HUES64 (cell line): ENCODE results near the gene UBE2H.
"Not testable (repeated sequence)": the region's sequence is repeated elsewhere in the genome, so short reads cannot be mapped to it uniquely, and the experiment has no call there.

Experiments
- H3K27ac ChIP-seq: 2 replicates; pipeline ENCODE4 v1.7.0; 2013; ENCODE audit warnings: low read depth, low read length, inconsistent platforms
- H3K27me3 ChIP-seq: 2 replicates; pipeline ENCODE4 v1.6.1; 2013; ENCODE audit warnings: mild to moderate bottlenecking, low read length; ENCODE audit not compliant: insufficient read depth
- H3K36me3 ChIP-seq: 2 replicates; pipeline ENCODE4 v1.6.1; 2013; ENCODE audit warnings: mild to moderate bottlenecking, low read length; ENCODE audit not compliant: insufficient read depth
- H3K4me1 ChIP-seq: 2 replicates; pipeline ENCODE4 v1.6.1; 2013; ENCODE audit warnings: mild to moderate bottlenecking, low read length, moderate library complexity; ENCODE audit not compliant: insufficient read depth
- H3K4me3 ChIP-seq: 2 replicates; pipeline ENCODE4 v1.5.1; 2013; ENCODE audit warnings: mild to moderate bottlenecking, low read length, moderate library complexity
- H3K9ac ChIP-seq: 2 replicates; pipeline ENCODE4 v1.6.1; 2013; ENCODE audit warnings: mild to moderate bottlenecking, low read depth, low read length
- H3K9me3 ChIP-seq: 2 replicates; pipeline ENCODE4 v1.6.1; 2013; ENCODE audit warnings: low read depth, low read length; ENCODE audit not compliant: insufficient read depth
- WGBS: fragments of 150-250, 120-280 bp; methylation state at CpG from one replicate; pipeline ENCODE4 v1.1.7; 2013; ENCODE audit warnings: missing lambda C conversion rate; 5-methylcytosine and 5-hydroxymethylcytosine counted together

UBE2H gene

GRCh38 chr7:129907122-129907736, 45.5 kb downstream of the UBE2H start:
- no peaks in the 10 kb centered on the region for H3K27me3 ChIP-seq
- no peak overlapping the region for H3K4me3 ChIP-seq
- 91% methylated on average over 10 of the region's 11 CpGs for WGBS
- H3K9ac ChIP-seq = no peak overlapping the region
- H3K4me1 ChIP-seq = peaks cover 16% of the 10 kb centered on the region
- H3K36me3 ChIP-seq = peaks cover 8% of the 10 kb centered on the region; the same call in 1 of the 2 replicates
- no peaks in the 10 kb centered on the region for H3K9me3 ChIP-seq
- H3K27ac ChIP-seq = no peak overlapping the region

- H3K36me3 ChIP-seq = peaks cover 8% of the 10 kb centered on the region; the same call in 1 of the 2 replicates
- no peak overlapping the region for H3K9ac ChIP-seq
- WGBS = 94% methylated on average over 5 of the region's 5 CpGs
- no peaks in the 10 kb centered on the region for H3K9me3 ChIP-seq
- H3K4me3 ChIP-seq = no peak overlapping the region
- no peaks in the 10 kb centered on the region for H3K27me3 ChIP-seq
- peaks cover 16% of the 10 kb centered on the region for H3K4me1 ChIP-seq
- no peak overlapping the region for H3K27ac ChIP-seq
Measured at GRCh38 chr7:129906700-129907099, 46.1 kb downstream of the UBE2H start.

GRCh38 chr7:129903935-129904334, 48.8 kb downstream of the UBE2H start:
- H3K27ac ChIP-seq = no peak overlapping the region
- H3K27me3 ChIP-seq = no peaks in the 10 kb centered on the region
- H3K4me1 ChIP-seq = peaks cover 12% of the 10 kb centered on the region
- H3K9ac ChIP-seq = no peak overlapping the region
- 96% methylated on average over 5 of the region's 5 CpGs for WGBS
- H3K4me3 ChIP-seq = no peak overlapping the region
- no peaks in the 10 kb centered on the region for H3K9me3 ChIP-seq
- peaks cover 14% of the 10 kb centered on the region for H3K36me3 ChIP-seq

- H3K27ac ChIP-seq = no peak overlapping the region
- 93% methylated on average over 8 of the region's 8 CpGs for WGBS
- H3K4me3 ChIP-seq = no peak overlapping the region
- H3K27me3 ChIP-seq = no peaks in the 10 kb centered on the region
- peaks cover 1% of the 10 kb centered on the region; the same call in 1 of the 2 replicates for H3K4me1 ChIP-seq
- no peak overlapping the region for H3K9ac ChIP-seq
- peaks cover 14% of the 10 kb centered on the region for H3K36me3 ChIP-seq
- H3K9me3 ChIP-seq = no peaks in the 10 kb centered on the region
Measured at GRCh38 chr7:129902788-129903422, 49.9 kb downstream of the UBE2H start.

- H3K9ac ChIP-seq = no peak overlapping the region
- H3K27me3 ChIP-seq = no peaks in the 10 kb centered on the region
- WGBS = 94% methylated on average over 4 of the region's 5 CpGs
- H3K9me3 ChIP-seq = no peaks in the 10 kb centered on the region
- no peaks in the 10 kb centered on the region for H3K4me1 ChIP-seq
- H3K36me3 ChIP-seq = peaks cover 15% of the 10 kb centered on the region
- H3K27ac ChIP-seq = no peak overlapping the region
- H3K4me3 ChIP-seq = no peak overlapping the region
Measured at GRCh38 chr7:129898502-129899160, 54.1 kb downstream of the UBE2H start.

- Histone ChIP-seq H3K9ac (no peak overlapping the region), H3K36me3 (peaks cover 14% of the 10 kb centered on the region), H3K27ac (no peak overlapping the region), H3K4me1 (no peaks in the 10 kb centered on the region), H3K4me3 (no peak overlapping the region), H3K9me3 (no peaks in the 10 kb centered on the region), H3K27me3 (no peaks in the 10 kb centered on the region)
Measured at GRCh38 chr7:129898007-129898406, 54.8 kb downstream of the UBE2H start.

- Histone ChIP-seq H3K27me3 (no peaks in the 10 kb centered on the region), H3K9ac (no peak overlapping the region), H3K27ac (no peak overlapping the region), H3K36me3 (peaks cover 14% of the 10 kb centered on the region), H3K4me3 (no peak overlapping the region), H3K9me3 (no peaks in the 10 kb centered on the region), H3K4me1 (no peaks in the 10 kb centered on the region)
- 97% methylated on average over 6 of the region's 6 CpGs for WGBS
Measured at GRCh38 chr7:129896568-129897382, 56.0 kb downstream of the UBE2H start.

- H3K4me3 ChIP-seq, H3K27ac ChIP-seq, H3K4me1 ChIP-seq, H3K9ac ChIP-seq, H3K36me3 ChIP-seq, H3K27me3 ChIP-seq, H3K9me3 ChIP-seq: not testable (repeated sequence)
- WGBS = 96% methylated on average over 6 of the region's 7 CpGs
Measured at GRCh38 chr7:129894184-129894583, 58.6 kb downstream of the UBE2H start.

- H3K4me3 ChIP-seq = no peak overlapping the region
- H3K4me1 ChIP-seq = no peaks in the 10 kb centered on the region
- no peak overlapping the region for H3K27ac ChIP-seq
- H3K36me3 ChIP-seq = peaks cover 6% of the 10 kb centered on the region
- 100% methylated on average over 4 of the region's 9 CpGs for WGBS
- no peaks in the 10 kb centered on the region for H3K9me3 ChIP-seq
- no peak overlapping the region for H3K9ac ChIP-seq
- H3K27me3 ChIP-seq = no peaks in the 10 kb centered on the region
Measured at GRCh38 chr7:129890090-129890489, 62.7 kb downstream of the UBE2H start.

- Histone ChIP-seq H3K4me3 (no peak overlapping the region), H3K9ac (no peak overlapping the region), H3K36me3 (peaks cover 7% of the 10 kb centered on the region), H3K27me3 (no peaks in the 10 kb centered on the region), H3K9me3 (no peaks in the 10 kb centered on the region), H3K4me1 (no peaks in the 10 kb centered on the region), H3K27ac (no peak overlapping the region)
- WGBS = 84% methylated on average over 5 of the region's 5 CpGs
Measured at GRCh38 chr7:129889133-129889844, 63.5 kb downstream of the UBE2H start.
